GM23248 (cell line): ENCODE data around the gene SPAG9.

ENCODE experiments used
- EZH2 ChIP-seq: fragments of 200-600 bp; sonication (generic); IDR thresholded peaks from 2 replicates; pipeline ENCODE4 v1.6.1; 2018; ENCODE audit warnings: antibody characterized with exemption, mild to moderate bottlenecking; ENCODE audit not compliant: insufficient read depth, poor library complexity, severe bottlenecking
- EZH2phosphoT487 ChIP-seq: fragments of 200-600 bp; sonication (generic); IDR thresholded peaks from 2 replicates; pipeline ENCODE4 v1.6.1; 2018; ENCODE audit warnings: antibody characterized with exemption, moderate library complexity, mild to moderate bottlenecking, low read depth; ENCODE audit not compliant: insufficient read depth

GRCh38 chr17:51150932-51151331 is 30.3 kb upstream of the SPAG9 start:
- TF ChIP-seq EZH2 (no peak), EZH2phosphoT487 (no peak)
